Neural progenitor cell (in vitro differentiated cells): ENCODE results near the gene ADGB.

ENCODE experiments used
- EZH2 ChIP-seq: fragments of 200-600 bp; sonication (generic); IDR thresholded peaks from 2 replicates; pipeline ENCODE4 v1.6.1; 2017; ENCODE audit warnings: antibody characterized with exemption, mild to moderate bottlenecking, moderate library complexity
- TF ChIP-seq, protein P1 (sequence below): fragments of 200-600 bp; sonication (generic); IDR thresholded peaks from 2 replicates; pipeline ENCODE4 v1.5.1; 2017; ENCODE audit warnings: antibody characterized with exemption, mild to moderate bottlenecking

DNA sequence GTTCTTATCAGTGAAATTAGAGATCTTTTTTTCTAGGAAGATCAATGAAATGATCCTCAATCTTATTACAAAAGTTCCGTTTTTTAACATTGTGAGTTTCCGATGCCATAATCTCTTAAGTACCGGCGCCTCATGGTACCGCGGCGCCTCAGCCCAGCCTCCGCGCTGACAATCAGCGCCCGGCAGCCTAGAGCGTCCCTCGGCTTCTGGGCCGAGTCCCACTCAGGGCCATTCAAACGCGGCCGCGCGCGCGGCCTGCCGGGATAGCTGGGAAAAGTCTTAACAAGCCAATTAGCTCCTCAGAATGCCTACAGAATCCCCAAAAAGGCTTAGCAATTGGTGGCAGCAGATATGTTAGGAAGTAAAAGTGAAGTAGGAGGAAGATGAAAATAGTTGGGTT is 204.8 kb downstream of the ADGB start:
- TF ChIP-seq, protein P1, sequence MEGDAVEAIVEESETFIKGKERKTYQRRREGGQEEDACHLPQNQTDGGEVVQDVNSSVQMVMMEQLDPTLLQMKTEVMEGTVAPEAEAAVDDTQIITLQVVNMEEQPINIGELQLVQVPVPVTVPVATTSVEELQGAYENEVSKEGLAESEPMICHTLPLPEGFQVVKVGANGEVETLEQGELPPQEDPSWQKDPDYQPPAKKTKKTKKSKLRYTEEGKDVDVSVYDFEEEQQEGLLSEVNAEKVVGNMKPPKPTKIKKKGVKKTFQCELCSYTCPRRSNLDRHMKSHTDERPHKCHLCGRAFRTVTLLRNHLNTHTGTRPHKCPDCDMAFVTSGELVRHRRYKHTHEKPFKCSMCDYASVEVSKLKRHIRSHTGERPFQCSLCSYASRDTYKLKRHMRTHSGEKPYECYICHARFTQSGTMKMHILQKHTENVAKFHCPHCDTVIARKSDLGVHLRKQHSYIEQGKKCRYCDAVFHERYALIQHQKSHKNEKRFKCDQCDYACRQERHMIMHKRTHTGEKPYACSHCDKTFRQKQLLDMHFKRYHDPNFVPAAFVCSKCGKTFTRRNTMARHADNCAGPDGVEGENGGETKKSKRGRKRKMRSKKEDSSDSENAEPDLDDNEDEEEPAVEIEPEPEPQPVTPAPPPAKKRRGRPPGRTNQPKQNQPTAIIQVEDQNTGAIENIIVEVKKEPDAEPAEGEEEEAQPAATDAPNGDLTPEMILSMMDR: no peak
- no peak for TF ChIP-seq EZH2
